Vagina (tissue), 2 donors: ENCODE data around the gene VASN.

ENCODE experiments used
- CTCF ChIP-seq, 3 experiments: fragments of 450-650 bp in 2 of 3; fragments of 200-600 bp in 1 of 3; sonication (generic) in 1 of 3; IDR thresholded peaks; one replicate each; pipeline ENCODE4 v1.5.1; 2017 to 2019; ENCODE audit warnings: antibody characterized with exemption in 3 of 3, mild to moderate bottlenecking in 2 of 3, moderate library complexity in 2 of 3
- POLR2AphosphoS5 ChIP-seq, 2 donors: sonication (generic); formaldehyde crosslinking; IDR thresholded peaks; one replicate each; pipeline ENCODE4 v1.9.0; 2017; ENCODE audit warnings: antibody characterized with exemption in 2 of 2, mild to moderate bottlenecking in 2 of 2, low read depth in 1 of 2; ENCODE audit not compliant: insufficient read depth in 1 of 2

- TF ChIP-seq CTCF (IDR thresholded peaks at IDR 0.05) = no peak
- TF ChIP-seq POLR2AphosphoS5 (IDR thresholded peaks at IDR 0.05; ENCODE audit: insufficient read depth in 1 of 2, low read depth in 1 of 2) = no peak
Observed at GRCh38 chr16:4344983-4345835, 26.4 kb upstream of the VASN start.
